GM12891 (cell line): ENCODE results near the gene CDCA4.

Experiments used
- POLR2A ChIP-seq: IDR thresholded peaks from 2 replicates; pipeline ENCODE4 v1.6.1; 2011; ENCODE audit warnings: low read depth, low read length, control low read depth
- POLR2AphosphoS5 ChIP-seq: IDR thresholded peaks from 2 replicates; pipeline ENCODE4 v1.6.1; 2011; ENCODE audit warnings: low read depth, low read length, control low read depth
- POU2F2 ChIP-seq: IDR thresholded peaks from 2 replicates; pipeline ENCODE4 v1.6.1; 2011; ENCODE audit warnings: low read depth, mild to moderate bottlenecking, control low read depth, low read length, moderate library complexity
- SPI1 ChIP-seq: IDR thresholded peaks from 2 replicates; pipeline ENCODE4 v1.6.1; 2011; ENCODE audit warnings: low read depth, low read length, control low read depth
- TAF1 ChIP-seq: IDR thresholded peaks from 2 replicates; pipeline ENCODE4 v1.6.1; 2011; ENCODE audit warnings: low read depth, low read length, control low read depth

GRCh38 chr14:105053996-105054395 lies 33.1 kb upstream of the CDCA4 start:
- TF ChIP-seq POLR2AphosphoS5 (peak; percentile 21; the same call in 1 of the 2 replicates), POLR2A (no peak), SPI1 (no peak), TAF1 (no peak), POU2F2 (no peak)
